UCSD-AML1 (cell line): Measurements from ENCODE around the gene CCNL2.

Experiments
- DNase-seq: peaks from one replicate; lab custom pipeline; 2025; ENCODE audit not compliant: unreplicated experiment; lab: John Stamatoyannopoulos, UW

Gene CCNL2

DNA sequence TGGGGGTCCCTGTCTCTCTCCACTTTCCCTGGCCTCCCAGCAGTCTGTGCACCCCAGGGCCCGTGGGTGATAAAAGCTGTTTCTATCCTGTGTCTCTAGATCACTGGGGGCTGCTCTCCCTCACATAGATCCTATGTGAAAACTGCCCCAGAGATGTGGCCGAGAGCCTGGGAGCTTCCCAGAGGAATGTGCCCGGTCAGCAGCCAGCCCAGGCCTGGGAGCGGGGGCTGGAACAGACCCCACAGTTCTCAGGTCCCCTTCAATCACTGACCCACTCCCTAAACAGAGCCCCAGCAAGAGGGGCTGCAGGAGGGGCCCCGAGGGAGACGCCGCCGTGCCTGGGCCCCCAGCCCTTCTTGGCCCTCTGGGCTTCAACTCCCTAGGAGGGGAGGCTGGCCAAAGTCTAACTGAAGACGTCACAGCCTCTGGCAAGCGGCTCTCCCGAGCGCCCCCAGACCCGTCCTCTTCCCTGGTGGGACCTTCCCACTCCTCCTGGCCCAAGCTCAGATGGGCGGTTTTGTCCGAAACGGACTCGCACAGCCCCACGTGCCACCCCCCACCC lies 41.2 kb downstream of the CCNL2 start:
- DNase-seq, result no peak

DNA sequence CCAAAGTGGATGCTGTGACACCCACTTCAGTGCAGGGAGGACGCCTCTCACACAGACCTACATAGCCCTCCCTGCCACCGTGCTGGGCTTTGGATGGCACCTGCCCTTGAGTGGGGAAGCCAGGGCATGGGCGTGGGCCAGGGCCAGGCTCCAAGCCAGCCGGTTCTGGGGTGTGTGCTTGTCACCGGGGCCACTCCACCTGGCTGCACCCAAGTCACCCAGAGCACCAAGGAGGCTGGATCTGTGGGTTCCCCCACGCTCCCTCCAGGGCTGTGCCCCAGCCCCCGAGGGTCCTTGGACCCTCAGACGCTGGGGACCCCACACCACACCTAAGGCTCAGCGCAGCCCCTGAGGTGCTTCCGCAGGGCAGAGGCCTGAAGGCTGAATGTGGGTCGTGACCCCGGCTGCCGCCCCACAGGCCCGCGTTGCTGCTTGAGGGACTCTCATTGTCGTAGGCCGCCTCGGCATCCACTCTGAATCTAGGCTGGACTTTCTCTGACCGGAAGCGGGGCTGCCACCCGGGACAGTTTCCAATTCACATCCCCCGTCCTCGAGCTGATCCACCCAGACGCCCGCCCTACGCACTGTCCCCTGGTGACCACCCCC lies 42.2 kb downstream of the CCNL2 start:
- DNase-seq, result no peak

DNA sequence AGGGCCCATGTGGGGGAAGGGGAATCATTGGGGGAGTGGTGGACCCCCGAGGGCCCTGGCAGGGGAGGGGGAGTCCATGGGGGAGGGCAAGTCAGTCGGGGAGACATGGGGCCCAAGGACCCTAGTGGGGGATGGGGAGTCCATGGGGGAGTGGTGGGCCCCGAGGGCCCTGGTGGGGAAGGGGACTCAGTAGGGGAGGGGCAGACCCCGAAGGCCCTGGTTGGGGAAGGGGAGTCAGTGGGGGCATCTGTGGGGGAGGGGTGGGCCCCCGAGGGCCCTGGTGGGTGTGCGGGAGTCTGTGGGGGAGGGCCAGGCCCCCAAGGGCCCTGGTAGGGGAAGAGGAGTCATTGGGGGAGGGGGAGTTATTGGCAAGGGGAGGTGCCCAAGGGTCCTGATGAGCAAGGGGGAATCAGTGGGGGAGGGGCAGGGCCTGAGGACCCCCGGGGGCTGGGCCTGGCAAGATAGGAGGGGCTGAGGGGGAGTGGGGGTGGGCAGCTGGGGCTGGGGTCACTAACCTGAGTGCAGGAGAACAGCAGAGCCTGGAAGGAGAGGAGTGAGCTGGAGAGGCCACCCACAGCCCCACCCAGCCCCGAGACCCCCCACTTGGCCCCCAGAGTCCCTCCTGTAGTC lies 42.9 kb downstream of the CCNL2 start:
- DNase-seq, result no peak

DNA sequence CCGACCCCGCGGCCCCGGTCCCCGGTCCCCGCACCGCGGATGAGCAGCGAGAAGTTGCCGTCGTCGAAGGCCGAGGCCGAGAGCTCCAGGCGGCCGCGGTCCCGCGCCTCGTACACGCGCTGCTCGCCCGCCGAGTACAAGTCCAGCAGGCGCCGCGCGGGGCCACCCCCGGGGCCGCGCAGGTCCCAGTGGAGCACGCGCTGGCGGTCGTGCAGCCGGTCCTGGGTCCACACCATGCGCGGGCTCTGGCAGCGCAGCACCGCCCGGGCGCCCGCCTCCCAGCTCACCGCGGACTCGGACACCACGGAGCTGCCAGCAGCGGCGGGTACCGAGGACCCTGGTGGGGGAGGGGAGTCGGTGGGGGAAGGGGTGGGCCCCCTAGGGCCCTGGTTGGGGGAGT lies 43.7 kb downstream of the CCNL2 start:
- DNase-seq, result no peak

DNA sequence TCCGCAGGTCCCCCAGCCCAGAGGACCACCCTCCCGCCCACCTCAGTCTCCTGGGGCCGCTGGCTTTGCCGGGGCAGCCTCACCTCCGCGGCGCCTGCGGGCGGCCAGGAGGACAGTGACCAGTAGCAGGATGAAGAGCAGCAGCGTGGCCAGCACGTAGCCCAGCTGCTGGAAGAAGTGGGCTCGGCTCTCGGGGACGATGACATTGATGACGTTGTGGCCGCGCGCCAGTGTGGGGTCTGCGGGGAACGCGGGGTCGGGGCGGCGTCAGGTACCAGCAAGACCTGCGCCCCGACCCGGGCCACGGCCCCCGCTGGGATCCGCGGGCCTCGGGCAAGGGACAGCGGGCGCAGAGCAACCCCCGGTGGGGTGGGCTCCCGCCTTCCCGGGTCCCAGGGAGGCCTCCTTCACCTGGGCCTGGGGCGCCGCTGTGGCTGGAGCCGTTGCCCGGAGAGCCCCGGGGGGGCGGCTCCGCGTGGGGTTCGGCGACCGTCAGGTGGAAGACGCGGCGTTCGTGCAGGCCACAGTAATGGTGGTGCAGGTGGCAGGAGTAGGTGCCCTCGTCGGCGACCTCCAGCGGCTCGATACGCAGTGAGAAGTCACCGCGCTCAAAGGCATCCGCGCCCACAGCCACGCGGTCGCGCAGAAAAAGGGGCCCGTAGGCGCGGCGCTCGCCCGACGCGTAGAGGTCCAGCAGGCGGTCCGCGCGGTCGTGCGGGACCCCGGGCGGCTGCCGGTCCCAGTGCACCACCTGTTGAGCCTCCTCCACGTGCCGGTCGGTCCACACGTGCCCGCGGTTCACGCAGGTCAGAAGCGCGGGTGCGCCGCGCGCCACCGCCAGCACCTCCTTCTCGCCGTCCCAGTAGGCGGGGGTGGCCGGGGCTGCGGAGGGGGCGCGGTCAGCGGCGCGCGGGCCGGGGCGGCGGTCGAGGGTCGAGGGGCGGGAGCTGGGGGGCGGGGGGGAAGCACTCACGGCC lies 44.6 kb downstream of the CCNL2 start:
- no peak for DNase-seq

DNA sequence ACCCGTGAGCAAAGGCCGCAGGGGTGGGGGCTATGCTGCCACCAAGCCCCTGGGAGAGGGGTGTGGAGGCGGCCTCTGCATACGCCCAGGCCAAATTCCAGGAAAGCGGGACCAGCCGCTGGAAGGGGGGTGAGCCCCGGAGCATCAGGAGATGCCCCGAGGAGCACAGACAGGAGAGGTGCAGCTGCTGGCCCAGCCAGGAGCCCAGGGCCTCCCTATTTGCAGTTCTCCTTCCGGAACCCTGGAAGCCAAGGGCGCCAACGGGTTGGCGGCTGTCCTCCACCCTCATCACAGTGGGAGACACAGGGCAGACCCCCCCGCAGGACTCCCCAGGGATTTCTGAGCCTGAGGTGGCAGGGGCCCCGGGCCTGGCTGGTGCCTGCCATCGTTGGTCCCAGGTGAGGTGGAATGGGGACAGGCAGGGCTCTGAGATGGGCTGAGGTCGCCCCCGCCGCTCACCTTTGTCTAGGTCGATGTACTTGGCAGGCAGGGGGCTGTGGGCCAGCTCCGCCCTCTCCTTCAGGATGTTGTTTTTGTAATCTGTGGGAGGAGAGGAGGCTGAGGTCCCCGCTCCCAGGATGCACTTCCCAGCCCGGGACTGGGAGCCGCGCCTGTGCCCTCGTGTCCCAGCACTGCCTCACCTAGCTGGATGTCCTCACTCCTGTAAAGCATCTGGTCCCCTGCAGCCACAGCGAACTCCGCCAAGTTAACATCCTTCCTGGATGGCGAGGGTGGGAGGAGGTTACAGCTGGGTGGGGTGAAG lies 45.6 kb downstream of the CCNL2 start:
- no peak for DNase-seq

DNA sequence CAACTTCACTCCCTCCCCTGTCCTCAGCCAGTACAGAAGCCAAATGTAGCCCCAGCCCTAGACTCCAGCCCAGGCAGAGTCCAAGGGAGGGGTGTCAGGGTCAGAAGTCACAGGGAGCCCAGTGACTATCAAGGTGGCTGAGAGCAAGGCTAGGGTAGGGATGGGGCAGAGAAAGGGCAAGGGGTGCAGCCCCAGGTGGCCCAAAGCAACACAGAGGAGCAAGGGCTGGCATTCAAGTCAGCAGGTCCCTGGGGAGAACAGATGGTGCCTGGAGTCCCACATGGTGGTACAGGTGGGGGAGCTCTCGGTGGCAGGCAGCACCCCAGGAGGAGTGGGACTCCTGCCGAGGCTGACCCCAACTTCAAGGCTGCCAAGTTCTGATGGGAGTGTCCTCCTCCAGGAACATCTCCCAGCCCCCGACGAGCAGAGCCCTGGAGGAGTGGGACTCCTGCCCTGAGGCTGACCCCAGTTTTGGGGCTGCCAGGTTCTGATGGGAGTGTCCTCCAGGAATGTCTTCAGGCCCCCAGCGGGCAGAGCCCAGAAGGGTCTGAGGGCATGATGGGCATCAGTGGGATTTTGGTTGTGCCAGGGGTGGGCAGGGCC lies 46.2 kb downstream of the CCNL2 start:
- no peak for DNase-seq

DNA sequence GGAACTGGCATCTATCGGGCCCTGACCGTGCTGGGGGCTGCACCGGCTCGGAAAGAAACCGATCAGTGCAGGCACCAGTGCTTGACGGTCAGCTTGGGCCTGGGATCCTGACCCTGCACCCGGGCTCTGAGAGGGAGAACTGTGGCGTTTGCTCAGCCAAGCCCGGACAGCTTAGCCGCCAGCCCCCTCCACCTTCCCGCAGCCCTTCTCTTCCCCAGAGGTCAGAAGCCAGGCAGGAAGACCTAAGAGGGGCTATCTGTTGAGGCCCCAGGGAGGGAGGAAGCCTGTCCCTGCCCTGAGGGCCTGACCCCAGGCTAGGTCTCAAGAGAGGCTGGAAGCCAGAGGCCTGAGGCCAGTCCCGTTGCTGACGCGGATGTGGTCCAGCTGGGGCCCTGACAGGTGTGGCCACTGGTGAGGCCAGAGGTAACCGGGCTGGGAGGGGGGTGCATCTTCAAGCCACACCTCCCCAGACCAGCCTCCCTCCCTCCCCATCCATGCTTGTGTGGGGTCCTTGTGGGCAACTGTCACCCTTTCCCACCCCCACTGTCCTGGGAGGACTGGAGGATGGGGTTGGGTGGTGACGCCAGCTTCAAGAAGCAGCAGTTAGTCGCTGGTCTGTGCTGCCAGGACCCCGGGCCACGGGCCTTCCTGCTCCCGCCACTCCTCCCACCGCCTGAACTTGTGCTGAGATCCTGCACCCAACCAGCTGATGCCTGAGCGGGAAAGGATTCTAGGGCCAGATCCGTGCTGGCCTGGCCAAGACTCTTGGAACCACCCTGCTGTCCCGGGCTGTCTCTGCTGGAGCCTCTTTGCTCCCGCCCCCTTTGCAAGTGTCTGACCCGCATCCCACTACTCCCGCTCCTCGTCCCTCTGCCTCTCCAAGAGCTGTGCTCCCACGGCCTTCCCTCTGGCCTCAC lies 47.4 kb downstream of the CCNL2 start:
- no peak for DNase-seq

DNA sequence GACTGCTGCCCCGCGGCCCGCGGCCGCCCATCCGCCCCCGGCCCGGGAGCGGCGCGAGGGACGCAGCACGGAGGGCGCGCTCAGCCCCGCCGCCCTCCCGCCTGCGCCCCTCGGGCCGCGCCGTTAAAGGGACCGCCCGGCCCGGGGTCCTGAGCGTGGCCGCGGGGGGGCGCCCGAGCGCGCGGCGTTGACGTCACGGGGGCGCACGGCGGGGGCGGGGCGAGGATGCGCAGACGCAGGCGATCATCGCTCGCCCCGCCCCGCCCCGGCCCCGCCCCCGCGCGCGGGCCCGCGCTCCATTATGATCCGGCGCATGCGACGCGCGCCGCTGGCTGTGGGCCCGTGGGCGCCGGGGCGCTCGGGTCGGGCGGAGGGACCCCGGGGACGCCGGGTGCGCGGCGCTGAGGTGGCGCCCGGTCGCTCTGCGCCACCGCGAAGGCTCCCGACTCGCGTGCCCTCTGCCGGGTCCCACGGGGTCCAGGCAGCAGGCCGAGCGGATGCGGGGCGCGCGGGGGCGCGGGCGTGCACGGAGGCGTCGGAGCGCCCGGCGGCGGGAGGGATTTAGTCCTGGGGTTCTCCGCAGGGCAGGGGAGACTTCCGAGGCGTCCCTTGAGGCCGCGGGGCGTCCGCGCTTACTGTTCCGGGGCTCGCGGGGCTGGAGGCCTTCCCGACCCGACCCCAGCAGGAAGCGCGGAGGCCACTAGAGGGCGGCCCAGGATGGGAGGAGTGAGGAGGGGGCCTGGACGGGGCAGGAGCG lies 49.7 kb downstream of the CCNL2 start, which contains the start of gene DVL1:
DVL1 (minus strand) TSS at position 163 of the 757 bp plus-strand sequence. CDS start 353 bp downstream, outside the sequence.
- peak; percentile 78 for DNase-seq

DNA sequence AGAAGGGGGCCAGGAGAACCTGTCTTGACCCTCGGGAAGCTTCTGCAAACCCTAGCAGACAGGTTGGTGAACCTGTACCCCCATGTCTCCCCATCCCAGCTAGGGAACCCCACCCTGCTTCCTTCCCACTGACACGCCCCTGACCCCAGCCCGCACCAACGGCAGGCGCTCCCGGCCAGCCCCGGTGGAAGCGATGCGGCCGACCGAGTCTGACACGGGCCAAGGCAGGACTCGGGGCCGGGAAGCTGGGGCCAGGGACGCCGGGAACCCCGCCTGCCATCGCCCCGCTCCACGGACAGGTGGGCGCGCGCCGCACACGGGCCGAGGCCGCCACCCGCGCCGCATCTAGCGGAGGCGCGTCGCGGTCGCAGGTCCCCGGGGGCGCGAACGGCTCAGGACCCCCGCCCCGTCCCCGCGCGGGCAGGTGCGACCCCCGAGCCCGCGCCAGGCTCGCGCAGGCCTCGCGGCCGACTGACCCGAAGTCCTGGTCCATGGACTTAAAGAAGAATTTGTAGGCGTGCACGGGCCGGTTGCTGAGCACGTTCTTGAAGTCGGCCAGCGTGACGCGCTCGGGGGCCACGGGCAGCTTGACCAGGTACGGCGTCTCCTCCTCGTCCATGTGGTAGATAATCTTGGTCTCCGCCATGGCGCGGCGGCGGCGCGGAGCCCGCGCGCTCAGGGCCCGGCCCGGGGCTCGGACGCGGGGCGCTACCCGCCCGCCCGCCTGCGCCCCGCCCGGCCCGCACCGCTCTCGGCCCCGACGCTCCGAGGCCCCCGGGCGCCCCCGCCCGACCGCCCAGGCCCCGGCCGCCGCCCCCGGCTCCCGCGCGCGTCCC lies 50.5 kb downstream of the CCNL2 start:
- DNase-seq, result no peak

DNA sequence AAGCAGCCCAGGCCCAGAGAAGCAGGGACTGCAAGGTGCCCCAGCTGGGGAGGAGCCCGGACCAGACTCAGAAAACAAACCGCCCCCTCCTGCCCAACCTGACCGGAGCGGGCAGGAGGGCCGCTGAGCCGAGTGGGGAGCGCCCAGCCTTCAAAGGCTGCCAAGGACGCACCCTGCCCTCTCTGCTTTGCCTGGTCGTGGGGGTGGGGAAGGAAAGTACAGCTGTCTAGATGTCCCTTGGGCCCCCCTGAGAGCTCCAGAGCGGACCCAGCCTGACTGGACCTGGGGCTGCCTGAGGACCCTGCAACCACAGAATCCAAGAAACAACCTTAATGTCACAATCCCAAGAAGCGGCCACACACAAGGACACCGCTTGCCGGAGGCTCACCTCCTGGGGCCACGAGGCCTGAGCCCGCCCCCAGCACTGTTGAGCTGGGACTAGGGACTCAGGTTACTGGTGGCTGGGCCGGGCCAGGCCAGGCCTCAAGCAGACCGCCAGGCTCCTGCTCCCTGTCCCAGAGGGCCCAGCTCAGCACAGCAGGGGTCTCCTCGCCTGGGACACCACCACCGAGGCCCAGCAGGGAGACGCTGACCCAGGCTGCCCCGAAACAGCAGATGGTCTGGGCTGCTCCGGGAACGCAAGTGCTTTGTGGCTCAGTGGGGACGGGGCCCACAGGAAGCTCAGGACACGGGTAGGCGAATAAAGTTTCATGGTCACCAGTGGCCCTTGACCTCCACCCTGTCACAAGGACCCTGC lies 51.3 kb downstream of the CCNL2 start:
- DNase-seq, result no peak

DNA sequence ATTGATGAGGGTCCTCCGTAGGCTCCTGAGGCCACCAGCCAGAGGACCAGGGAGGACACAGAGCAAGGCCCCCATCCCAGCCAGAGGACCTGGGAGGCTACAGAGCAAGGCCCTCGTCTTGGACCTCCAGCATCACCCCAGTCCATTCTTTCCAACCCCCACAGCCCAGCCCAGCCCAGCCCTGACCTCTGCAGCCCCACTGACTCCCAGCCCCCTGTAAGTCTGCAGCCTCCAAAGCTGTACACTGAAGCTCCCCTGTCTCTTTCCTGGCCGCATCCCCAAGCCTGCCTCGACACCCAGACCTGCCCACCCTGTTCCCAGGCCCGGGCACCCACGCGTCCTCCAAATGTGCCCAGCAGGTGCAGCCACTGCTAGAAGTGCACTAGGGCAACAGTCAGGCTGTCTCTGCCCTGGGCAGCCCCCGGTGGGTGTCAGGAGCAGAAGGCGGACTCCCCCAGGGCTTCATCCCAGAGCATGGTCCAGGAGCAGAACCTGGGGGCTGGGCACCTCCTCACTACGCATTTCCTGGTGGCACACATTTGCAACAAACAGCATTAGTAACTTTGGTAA lies 52.0 kb downstream of the CCNL2 start:
- no peak for DNase-seq

DNA sequence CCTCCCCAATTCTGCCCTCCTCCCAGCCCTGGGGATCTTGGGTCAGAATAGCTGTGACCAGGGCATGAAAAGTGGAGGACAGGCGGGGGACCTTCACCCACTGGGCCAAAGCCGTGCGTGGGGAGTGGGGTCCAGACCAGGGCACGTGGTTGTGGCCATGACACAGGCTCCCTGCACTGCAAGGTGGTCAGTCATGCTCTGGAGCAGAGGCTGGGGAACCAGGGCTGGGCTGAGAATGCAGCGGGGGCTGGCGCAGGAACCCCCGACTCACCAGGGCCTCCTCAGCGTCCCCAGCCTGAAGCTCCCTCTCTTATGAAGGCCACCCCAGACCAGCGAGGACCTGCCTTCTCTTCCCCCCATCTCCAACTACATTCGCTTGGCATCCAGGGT lies 52.6 kb downstream of the CCNL2 start:
- DNase-seq, result no peak

DNA sequence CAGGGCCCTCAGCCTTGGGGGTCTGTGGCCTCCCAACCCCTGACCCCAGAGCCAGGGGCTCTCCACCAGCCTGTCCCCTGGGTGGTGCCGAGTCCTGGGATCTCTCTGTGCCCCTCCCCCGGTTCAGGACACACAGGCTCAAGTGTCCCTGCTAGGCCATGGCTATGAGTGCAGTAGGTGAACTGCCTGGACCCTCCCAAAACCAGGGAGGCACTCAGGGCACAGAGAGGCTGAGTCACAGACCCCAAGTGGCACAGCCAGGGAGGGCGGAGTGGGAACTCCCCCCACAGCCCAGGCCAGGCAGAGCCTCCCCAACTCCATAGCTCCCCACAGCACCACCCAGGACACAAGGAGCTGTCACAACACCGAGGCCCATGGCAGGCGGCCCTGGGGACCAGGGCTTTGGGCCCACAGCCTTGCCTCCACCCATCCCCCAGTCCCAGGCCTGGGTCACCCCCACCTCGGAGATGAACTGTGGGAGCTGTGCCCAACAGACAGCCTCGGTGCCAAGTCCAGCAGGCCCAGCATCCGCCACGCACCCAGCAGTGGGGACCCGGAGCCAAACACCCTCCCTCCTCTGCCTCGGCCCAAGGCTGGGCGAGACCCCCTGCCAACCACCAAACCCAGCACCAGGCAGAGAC lies 53.2 kb downstream of the CCNL2 start:
- DNase-seq, result no peak

DNA sequence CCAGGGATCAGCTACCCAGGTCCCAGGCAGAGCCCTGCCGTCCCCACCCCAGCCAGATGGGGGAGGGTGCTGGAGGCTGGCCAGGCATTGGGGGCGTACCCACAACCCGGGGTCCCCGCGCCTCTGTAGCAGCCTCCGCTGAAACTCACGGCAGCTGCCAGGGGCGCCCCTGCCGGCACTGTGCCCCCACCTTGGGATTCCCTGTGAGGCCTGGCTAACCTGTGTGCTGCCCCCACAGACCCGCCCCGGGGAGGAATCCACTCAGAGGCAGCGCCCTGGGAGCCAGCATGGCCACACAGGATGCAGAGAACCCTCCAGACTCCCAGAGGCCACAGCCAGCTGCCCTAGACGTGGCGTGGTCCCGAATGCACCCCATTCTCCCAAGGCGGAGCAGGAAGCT lies 53.8 kb downstream of the CCNL2 start:
- DNase-seq, result no peak

DNA sequence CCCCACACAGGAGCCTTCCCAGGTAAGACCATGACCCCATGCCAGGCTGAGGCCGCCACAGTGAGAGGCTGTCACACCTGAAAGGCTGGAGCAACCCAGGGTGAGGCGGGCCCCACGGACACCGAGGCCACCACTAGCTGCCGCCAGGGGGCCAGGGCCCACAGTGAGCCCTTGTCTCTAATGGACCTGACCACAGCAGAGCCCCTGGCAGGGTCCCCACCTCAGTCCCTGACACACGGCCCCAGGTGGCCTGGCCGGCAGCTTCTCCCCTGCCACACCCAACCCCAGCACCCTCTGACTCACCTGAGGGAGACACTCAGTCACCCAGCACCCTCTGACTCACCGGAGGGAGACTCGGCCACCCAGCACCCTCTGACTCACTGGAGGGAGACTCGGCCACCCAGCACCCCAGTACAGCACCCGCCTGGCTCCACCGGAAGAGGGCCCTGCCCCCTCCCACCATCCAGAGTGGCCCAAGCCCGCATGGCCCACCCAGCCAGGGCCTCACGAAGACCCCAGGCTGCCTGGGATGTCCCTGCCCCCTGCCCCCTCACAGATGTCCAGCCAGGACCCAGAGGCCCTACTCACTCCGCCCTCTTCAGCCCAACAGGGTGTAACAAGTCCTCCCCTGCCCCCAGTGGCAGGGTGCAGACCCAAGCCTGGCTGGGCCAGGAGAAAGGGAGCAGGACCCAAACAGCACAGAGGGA lies 54.3 kb downstream of the CCNL2 start:
- no peak for DNase-seq
